MM.1S (cell line): ENCODE data around the gene PCDH7.

Source experiments
- DNase-seq: peaks from one replicate; pipeline ENCODE4 v3.0.0-alpha.2; 2015
- H2AFZ ChIP-seq: fragments of 300-600 bp; sonication (generic); 2 replicates; pipeline ENCODE4 v1.6.0; 2016; ENCODE audit warnings: antibody characterized with exemption, low read length
- H3F3A ChIP-seq: fragments of 300-600 bp; sonication (generic); 2 replicates; pipeline ENCODE4 v1.6.1; 2016; ENCODE audit warnings: mild to moderate bottlenecking, antibody characterized with exemption, low read length, moderate library complexity, mixed read lengths; ENCODE audit not compliant: insufficient read depth
- H3K27ac ChIP-seq: fragments of 300-600 bp; sonication (generic); 2 replicates; pipeline ENCODE4 v1.5.1; 2016; ENCODE audit warnings: mild to moderate bottlenecking, low read length
- H3K27me3 ChIP-seq: fragments of 300-600 bp; sonication (generic); replicated peaks from 2 replicates; pipeline ENCODE4 v1.6.0; 2016; ENCODE audit warnings: low read length; ENCODE audit not compliant: insufficient read depth
- H3K36me3 ChIP-seq: fragments of 300-600 bp; sonication (generic); replicated peaks from 2 replicates; pipeline ENCODE4 v1.6.1; 2016; ENCODE audit warnings: mild to moderate bottlenecking, low read length, mixed read lengths; ENCODE audit not compliant: insufficient read depth
- H3K4me1 ChIP-seq: fragments of 300-600 bp; sonication (generic); 2 replicates; pipeline ENCODE4 v1.6.1; 2016; ENCODE audit warnings: low read length, mixed read lengths
- H3K4me2 ChIP-seq: fragments of 300-600 bp; sonication (generic); 2 replicates; pipeline ENCODE4 v1.6.0; 2016; ENCODE audit warnings: low read depth, low read length
- H3K4me3 ChIP-seq: fragments of 300-600 bp; sonication (generic); 2 replicates; pipeline ENCODE4 v1.5.1; 2016; ENCODE audit warnings: low read length, mixed read lengths
- H3K79me2 ChIP-seq: fragments of 300-600 bp; sonication (generic); 2 replicates; pipeline ENCODE4 v1.6.1; 2016; ENCODE audit warnings: mixed run types, low read length, mixed read lengths
- H3K9ac ChIP-seq: fragments of 300-600 bp; sonication (generic); 2 replicates; pipeline ENCODE4 v1.6.1; 2016; ENCODE audit warnings: low read length, mixed read lengths
- H3K9me2 ChIP-seq: fragments of 300-600 bp; sonication (generic); replicated peaks from 2 replicates; pipeline ENCODE4 v1.6.1; 2016; ENCODE audit warnings: mild to moderate bottlenecking, low read length, mixed read lengths; ENCODE audit not compliant: insufficient read depth
- H3K9me3 ChIP-seq: fragments of 300-600 bp; sonication (generic); replicated peaks from 2 replicates; pipeline ENCODE4 v1.6.1; 2016; ENCODE audit warnings: mild to moderate bottlenecking, low read length, mixed read lengths; ENCODE audit not compliant: insufficient read depth
- H4K20me1 ChIP-seq: fragments of 300-600 bp; sonication (generic); 2 replicates; pipeline ENCODE4 v1.6.1; 2016; ENCODE audit warnings: mild to moderate bottlenecking, low read length, moderate library complexity, mixed read lengths; ENCODE audit not compliant: insufficient read depth
- EZH2 ChIP-seq: fragments of 300-600 bp; sonication (generic); optimal IDR thresholded peaks from 2 replicates; pipeline ENCODE3; 2017; ENCODE audit warnings: low read depth, mild to moderate bottlenecking, antibody characterized with exemption, low read length, mixed read lengths
- EZH2phosphoT487 ChIP-seq: fragments of 300-600 bp; sonication (generic); IDR thresholded peaks from 2 replicates; pipeline ENCODE4 v1.6.1; 2018; ENCODE audit warnings: antibody characterized with exemption, low read length
- TF ChIP-seq, protein P1 (sequence below): fragments of 300-600 bp; sonication (generic); IDR thresholded peaks from 2 replicates; pipeline ENCODE4 v1.5.1; 2016; ENCODE audit warnings: antibody characterized with exemption, low read length, mixed read lengths

The PCDH7 gene

GRCh38 chr4:30765022-30765421, 44.9 kb downstream of the PCDH7 start:
- Histone ChIP-seq H3K4me3 (no peak overlapping the region), H3K36me3 (no peaks in the 10 kb centered on the region), H3K27me3 (no peaks in the 10 kb centered on the region), H3K9me3 (no peaks in the 10 kb centered on the region), H3K9me2 (no peaks in the 10 kb centered on the region), H4K20me1 (no peaks in the 10 kb centered on the region), H3K9ac (no peak overlapping the region), H3K4me2 (no peak overlapping the region), H3K4me1 (peaks cover 10% of the 10 kb centered on the region), H2AFZ (no peak overlapping the region), H3K79me2 (no peaks in the 10 kb centered on the region), H3F3A (no peaks in the 10 kb centered on the region), H3K27ac (no peak overlapping the region)
- no peak for DNase-seq
- TF ChIP-seq, protein P1, sequence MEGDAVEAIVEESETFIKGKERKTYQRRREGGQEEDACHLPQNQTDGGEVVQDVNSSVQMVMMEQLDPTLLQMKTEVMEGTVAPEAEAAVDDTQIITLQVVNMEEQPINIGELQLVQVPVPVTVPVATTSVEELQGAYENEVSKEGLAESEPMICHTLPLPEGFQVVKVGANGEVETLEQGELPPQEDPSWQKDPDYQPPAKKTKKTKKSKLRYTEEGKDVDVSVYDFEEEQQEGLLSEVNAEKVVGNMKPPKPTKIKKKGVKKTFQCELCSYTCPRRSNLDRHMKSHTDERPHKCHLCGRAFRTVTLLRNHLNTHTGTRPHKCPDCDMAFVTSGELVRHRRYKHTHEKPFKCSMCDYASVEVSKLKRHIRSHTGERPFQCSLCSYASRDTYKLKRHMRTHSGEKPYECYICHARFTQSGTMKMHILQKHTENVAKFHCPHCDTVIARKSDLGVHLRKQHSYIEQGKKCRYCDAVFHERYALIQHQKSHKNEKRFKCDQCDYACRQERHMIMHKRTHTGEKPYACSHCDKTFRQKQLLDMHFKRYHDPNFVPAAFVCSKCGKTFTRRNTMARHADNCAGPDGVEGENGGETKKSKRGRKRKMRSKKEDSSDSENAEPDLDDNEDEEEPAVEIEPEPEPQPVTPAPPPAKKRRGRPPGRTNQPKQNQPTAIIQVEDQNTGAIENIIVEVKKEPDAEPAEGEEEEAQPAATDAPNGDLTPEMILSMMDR = no peak
- TF ChIP-seq EZH2 (no peak), EZH2phosphoT487 (no peak)

DNA sequence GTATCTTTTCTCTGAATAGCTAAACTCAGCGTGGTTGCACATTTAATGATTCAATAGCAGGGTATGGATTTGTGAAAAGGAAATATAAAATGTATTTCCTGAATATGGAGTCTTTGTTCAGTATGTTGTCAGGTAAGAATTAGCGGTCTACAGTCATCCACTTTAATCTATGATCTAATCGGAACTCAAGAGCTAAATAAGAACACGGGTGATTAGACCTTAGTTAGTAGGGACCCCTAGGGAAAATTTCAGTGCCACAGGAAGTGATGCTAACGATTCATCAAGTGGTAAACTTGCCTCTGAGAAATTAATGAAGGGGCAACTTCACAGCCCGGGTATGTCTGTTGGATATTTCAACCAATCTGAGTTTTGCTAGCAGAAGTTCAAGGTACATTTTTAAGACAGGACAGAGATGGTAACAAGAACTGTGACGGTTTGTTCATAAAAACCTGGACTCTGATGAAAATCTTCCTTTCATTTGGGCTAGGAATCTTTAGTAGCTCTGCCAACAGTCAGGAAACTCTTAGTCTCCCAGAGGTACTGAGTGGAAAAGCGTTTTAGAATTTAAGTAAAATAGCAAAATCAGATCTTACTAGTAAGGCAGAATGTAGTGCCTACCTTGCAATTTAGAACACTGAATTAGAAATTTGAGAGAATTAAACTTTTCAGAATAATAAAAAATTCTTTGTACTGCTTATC, 47.1 kb downstream of the PCDH7 start:
- no peak for DNase-seq
- Histone ChIP-seq H3K27me3 (no peaks in the 10 kb centered on the region), H3K9me3 (no peaks in the 10 kb centered on the region), H3K36me3 (no peaks in the 10 kb centered on the region), H3K27ac (no peak overlapping the region), H3K9me2 (no peaks in the 10 kb centered on the region), H4K20me1 (no peaks in the 10 kb centered on the region), H3K4me2 (no peak overlapping the region), H3F3A (no peaks in the 10 kb centered on the region), H2AFZ (no peak overlapping the region), H3K4me3 (no peak overlapping the region), H3K4me1 (peaks cover 10% of the 10 kb centered on the region), H3K9ac (no peak overlapping the region), H3K79me2 (no peaks in the 10 kb centered on the region)
- TF ChIP-seq EZH2phosphoT487 (no peak), EZH2 (no peak)
- TF ChIP-seq, protein P1 = no peak

- no peaks in the 10 kb centered on the region for H3K27me3 ChIP-seq
- H3K27ac ChIP-seq = no peak overlapping the region
- H3K4me3 ChIP-seq = no peak overlapping the region
- no peaks in the 10 kb centered on the region for H3K79me2 ChIP-seq
- no peak overlapping the region for H2AFZ ChIP-seq
- H3K9me2 ChIP-seq = no peaks in the 10 kb centered on the region
- H3F3A ChIP-seq = no peaks in the 10 kb centered on the region
- H3K4me1 ChIP-seq = peaks cover 9% of the 10 kb centered on the region
- DNase-seq = no peak
- no peak overlapping the region for H3K9ac ChIP-seq
- no peak overlapping the region for H3K4me2 ChIP-seq
- TF ChIP-seq EZH2phosphoT487 = no peak
- no peak for TF ChIP-seq EZH2
- TF ChIP-seq, protein P1 = no peak
- H3K36me3 ChIP-seq = no peaks in the 10 kb centered on the region
- H3K9me3 ChIP-seq = no peaks in the 10 kb centered on the region
- no peaks in the 10 kb centered on the region for H4K20me1 ChIP-seq
These were observed 48.1 kb downstream of the PCDH7 start for GRCh38 chr4:30768277-30768676.
